NCI-H2227 (cell line): Measurements from ENCODE around the gene LRRC57.

ENCODE experiments used
- DNase-seq: peaks from one replicate; lab custom pipeline; 2025; ENCODE audit not compliant: unreplicated experiment; lab: John Stamatoyannopoulos, UW

The LRRC57 gene

DNA sequence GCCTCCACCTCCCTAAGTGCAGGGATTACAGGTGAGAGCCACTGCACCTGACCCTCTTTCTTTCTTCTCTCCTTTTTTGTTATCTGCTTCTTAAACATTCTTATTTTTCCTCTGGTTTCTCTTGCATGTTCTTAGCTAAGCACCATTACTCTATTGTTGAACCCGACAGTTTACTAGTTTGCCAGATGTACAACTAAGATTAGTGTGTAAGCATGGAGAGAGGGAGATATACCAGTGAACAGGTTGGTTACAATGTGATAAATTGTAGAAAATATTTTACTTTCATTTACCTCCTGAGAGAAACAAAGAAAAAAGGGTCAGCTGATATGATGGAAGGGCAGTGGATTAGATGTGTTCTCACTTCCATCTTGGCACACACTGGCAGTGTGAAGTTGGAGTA, 5.0 kb upstream of the LRRC57 start:
- no peak for DNase-seq

DNA sequence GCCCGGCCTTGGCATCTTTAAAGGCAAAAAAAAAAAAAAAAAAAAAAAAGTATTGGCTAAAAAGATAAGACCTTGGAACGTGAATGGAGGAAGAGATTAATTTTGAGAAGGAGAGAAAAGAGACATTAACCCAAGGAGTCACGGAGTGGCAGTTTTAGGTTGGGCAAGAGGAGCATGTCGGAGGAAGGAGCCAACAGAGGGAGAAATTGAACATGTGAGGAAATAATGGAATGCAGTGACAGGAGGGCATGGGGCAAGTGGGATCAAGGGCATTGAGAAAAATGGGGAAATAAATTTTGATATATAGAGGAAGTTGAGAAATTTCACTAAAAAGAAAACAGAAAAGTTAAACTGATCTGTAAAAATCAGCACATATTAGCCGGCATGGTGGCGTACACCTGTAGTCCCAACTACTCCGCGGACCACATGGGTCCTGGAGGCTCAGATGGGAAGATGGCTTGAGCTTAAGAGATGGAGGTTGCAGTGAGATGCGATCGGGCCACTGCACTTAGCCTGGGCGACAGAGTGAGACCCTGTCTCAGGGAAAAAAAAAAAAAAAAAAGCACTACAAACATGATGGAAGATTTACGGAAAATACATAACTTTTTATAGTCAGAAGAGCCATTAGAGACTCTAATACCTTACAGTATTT, 1.3 kb upstream of the LRRC57 start:
- DNase-seq = no peak

DNA sequence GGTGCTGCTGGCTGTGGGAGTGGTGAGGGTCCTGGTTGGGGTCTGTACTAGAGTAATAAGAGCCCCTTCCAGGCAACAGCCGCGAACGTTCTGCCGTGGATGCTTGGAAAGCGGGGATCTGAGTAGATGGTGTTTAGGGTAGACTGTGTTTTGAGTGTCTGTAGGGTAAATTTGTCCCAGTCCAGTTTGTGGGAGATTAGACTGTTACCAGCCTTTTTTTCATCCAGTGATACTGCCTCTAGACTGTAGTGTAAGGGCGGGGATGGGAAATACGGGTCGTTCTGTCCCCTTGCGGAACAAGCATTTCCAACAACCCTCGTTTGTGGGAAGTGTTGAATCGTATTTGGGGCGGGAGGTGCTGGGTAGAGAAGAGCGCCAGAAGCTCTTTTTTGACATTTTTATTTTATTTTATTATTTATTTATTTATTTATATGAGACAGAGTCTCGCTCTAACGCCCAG, 469 bp upstream of the LRRC57 start:
- peak; percentile 37 for DNase-seq

DNA sequence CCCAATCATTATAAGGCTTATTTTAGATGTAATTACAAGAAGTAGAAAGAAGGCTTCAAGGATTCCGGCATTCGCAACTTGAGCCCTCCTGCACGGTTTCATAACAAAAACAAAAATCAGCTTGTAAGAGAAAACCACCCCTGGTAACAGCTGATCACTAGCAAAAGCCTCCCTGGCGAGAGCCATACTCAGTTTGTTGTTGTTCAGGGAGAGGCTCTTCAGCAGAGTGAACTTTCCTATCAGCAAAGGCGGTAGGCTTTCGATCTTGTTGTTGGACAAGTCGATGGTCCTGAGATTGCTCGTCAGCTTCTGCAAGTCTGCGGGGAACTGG, 710 bp downstream of the LRRC57 start:
- DNase-seq = no peak

DNA sequence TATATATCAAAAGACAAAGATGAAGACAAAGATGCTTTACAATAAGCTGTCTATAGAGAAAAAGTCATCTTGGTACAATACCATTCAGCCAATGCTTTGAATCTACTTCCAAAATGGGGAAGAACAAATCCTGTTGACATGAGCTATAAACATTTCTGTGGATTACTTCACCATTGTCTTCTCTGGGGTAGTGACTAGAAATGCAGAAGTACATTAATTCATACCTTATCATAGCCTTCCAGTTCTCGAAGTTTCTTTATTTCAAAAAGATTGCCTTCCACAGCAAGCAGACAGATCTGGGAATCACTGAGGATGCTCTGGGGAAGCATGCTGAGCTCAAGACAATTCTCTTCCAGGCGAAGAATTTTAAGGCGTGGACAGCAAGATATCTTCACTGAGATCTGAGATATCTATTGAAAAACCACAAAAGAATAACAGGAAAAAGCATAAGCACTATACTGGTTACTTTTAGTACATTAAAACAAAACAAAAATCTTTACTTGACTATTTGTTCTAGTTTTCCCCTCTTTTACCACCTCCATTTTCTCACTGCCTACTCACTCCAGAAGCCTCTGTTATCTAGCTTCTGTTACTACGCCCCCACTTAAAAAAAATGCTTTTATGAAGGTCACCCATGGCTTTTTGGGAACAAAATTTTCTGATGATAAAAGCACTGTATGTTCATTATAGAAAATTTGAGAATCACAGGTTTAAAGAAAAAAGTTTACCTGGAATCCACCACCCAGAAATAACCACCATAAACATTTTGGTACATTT, 3.6 kb downstream of the LRRC57 start:
- DNase-seq = no peak

DNA sequence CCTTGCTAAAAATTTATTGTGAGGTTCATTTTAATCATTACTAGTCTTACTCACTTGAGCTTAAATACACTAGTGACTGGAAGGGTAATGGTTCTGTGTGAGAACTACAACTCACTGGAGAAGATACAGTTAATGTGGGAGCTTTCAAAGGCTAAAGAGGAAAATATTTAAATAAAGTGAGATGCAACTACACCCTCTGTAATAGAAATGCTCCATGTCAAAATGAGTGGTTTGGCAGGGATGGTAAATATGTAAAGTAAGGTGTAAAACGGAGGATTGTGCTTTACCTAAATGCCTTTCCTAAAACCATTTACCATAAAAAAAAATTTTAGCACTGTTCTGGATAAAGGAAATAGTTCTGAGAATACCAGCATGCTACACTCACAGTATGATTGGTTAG, 15.3 kb downstream of the LRRC57 start:
- DNase-seq = no peak

DNA sequence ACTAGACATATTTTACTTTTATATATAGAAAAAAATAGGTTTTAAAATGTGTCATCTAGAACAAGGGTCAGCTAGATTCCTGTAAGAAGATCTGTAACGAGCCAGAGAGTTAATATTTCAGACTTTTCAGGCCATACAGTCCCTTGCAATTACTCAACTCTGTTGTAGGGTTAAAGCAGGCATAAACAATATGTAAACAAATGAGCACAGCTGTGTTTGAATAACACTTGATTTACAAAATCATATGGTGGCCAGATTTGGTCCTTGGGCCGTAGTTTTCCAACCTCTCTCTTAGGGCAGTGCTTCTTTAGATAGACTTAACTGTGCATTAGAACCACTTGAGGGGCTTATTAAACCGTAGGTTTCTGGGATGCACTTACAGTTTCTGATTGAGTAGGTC, 19.6 kb downstream of the LRRC57 start:
- no peak for DNase-seq

DNA sequence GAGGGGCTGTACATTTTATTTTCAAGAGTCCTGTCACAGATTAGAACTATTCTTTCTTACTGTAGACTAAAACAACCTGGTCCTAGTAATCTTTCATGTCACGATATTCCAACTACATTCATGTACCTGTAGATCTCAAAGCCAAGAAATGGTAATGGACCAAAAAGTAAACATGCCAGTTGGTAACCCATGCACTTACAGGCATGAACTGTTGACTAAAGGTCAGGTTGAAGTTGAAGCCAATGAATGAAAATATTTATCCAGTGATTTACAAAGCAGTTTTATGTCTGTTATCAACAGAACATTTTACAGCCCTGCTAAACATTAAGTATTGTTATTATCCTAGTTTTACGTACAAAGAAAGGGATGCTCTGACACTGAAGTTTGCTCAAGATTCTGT, 25.3 kb downstream of the LRRC57 start:
- DNase-seq = no peak

DNA sequence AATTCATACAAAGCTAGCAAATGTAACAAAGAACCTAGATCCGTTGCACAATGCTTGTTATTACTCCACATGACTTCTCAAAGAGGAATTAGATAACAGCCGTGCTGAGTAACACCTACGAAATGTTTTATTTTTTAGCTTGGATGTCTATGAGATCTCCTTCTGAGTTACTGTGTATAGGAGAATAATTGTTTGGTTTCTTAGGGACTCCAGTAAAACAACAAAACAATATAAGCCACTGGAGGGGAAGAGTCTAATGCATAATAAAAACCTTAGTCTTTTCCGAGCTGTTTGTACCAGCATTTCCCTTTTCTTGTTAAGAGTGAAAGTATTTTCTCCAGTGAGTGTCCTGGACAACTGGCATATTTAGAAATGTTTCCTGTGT, 37.6 kb downstream of the LRRC57 start:
- DNase-seq = no peak

DNA sequence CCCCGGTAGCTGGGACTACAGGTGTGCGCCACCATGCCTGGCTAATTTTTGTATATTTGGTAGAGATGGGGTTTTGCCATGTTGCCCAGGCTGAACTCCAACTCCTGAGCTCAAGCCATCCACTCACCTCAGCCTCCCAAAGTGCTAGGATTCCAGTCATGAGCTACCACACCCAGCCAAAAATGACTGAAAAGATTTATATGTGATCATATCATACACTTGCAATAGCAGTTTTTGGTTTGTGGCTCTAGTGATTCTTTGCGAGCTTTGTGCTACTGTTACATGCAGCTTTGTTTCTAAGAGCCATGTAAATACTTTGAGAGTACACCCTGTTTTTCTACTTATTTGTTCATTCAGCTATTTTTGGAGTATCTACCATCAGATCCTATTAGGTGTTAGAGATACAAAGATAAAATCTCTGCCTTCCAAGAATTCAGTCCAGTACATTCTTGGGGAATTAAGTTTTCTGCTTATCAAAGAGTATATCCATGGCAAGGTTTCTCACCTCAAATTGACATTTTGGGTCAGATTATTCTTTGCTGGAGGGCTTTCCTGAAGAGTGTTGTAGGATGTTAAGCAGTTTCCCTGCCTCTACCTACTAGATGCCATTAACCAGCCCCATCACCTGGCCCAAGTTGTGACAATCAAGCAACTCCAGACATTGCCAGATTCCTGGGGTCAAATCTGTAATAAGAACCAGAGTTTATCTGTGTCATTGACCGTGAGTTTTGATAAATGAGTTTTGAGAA, 38.2 kb downstream of the LRRC57 start:
- DNase-seq = no peak

DNA sequence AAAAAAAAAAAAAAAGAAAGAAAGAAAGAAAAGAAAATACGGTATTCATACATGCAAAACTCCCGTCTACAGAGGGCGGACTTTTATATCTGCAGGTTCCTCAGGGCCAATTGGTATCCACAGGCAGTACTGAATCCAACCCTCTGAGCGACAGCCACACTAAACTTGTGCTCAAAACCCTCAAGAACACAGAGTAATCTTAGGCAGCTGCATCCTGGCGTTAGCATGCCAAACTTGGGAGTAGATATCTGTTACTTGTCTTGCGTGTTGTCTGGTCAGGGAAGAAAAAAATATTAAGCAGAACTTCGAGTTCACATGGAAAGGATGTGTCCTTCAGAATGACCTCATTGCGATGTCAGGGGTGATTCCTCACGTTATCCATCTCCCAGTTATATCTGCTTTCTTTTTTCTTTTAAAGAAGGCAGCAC, 40.3 kb downstream of the LRRC57 start:
- DNase-seq = no peak

DNA sequence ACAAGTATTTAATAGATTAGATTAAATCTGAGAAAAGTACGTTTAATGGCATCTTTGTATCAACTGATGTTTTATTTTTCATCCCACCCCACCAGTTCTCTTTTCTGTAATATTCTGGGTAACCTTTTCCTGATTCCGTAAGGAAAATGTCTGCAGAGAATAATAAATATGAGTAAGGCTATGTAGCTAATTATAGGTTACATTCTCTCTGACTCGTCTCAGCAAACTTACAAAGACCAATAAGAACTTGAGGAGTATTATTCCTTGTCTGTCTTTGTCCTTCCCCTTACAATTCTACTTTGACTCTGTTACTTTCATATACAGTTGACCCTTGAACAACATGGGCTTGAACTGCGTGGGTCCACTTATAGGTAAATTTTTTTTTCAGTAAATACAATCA, 41.1 kb downstream of the LRRC57 start:
- DNase-seq = no peak

DNA sequence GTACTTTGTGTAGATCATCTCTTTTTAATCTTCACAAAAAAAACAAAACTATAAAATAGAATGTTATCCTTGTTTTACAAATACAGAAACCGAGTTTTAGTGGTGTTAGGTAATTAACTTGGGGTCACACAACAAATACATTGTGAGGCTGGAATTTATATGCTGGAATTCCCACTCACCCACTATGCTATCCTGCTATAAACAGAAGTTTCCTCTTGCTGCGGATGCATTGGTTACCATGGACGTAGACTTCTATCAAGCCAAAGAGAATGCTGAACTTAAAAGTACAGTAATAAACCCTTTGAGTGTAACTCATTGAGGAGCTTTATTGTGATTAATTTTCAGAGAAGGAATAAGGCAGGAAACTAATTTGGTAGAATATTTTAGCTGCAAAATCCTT, 44.0 kb downstream of the LRRC57 start:
- DNase-seq = no peak

DNA sequence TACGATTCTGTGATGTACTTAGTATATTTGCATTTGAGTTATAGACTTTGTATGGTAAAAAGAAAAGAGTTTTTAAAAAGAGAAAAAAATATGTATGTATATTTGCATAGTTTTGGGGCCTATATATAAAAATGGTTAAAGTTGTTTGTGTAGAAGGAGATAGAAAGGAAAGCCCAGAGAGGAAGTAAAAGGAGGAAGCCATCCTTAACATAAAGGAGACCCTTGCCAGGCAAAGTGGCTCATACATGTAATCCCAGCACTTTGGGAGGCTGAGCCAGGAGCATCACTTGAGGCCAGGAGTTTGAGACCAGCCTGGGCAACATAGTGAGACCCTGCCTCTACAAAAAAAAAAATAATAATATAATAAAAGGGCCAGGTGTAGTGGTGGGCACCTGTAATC, 44.8 kb downstream of the LRRC57 start:
- no peak for DNase-seq

DNA sequence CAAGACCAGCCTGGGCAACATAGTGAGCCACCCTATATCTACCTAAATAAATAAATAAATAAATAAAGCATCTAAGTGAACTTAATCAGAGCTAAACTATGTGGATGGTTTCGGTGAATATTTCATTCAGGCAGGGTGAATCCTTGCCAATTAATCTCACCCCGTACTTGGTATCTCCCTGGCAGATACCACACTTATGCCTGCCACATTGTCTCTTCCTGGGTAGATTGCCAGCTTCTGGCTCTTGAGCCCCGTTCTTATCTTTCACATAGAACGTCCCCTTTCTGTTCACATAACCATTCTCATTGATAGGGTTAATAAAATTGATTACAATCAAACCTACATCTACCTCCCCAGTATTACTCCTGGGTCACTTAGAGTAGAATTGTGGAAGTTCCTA, 46.1 kb downstream of the LRRC57 start:
- no peak for DNase-seq

DNA sequence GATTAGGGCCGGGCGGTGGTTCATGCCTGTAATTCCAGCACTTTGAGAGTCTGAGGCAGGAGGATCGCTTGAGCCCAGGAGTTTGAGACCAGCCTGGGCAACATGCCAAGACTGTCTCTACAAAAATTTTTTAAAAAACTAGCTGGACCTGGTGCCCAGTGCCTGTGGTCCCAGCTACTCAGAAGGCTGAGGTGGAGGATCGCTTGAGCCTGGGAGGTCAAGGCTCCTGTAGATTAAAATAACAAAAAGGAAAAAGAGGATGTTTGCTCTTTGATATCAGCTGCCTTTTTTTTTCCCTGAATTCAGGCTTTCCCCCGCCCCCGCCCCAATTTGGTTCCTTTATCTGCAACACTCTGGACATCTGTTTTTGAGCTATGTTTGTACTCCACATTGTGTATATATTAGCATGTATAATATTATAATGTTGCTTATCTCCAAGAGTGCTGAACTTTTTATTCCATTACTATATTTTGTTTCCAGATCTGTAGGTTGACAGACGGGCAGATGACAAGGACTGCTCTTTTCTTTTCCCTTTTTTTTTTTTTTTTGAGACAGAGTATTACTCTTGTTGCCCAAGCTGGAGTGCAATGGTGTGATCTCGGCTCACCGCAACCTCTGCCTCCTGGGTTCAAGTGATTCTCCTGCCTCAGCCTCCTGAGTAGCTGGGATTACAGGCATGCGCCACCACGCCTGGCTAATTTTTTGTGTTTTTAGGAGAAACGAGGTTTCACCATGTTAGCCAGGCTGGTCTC, 48.6 kb downstream of the LRRC57 start:
- DNase-seq = no peak

DNA sequence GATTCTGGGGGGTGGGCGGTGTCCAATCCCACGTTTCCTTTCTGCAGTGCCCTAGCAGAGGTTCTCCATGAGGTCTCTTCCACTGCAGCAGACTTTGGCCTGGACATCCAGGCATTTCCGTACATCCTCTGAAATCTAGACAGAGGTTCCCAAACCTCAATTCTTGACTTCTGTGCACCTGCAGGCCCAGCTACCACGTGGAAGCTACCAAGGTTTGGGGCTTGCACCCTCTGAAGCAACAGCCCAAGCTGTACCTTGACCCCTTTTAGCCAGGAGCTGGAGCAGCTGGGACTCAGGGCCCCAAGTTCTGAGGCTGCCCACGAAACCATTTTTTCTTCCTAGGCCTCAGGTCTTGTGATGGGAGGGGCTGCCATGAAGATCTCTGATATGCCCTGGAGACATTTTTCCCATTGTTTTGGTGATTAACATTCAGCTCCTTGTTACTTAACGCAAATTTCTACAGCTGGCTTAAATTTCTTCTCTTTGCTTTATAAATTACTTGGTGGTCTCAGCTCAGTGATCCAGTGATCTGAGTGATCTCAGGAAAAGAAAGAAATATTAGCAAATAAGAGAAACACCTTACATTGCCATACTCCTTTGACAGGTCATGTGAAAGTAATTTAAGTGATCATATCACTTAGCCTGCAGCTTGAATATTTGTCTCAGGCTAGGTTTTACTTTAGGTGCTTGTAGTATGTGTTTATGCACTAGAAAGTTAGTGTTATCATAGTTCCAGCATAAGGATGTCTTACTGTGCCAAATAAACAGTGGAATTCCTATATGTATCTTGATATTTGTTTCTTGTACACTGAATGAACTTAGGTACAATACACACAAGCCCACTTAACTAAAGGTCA, 50.2 kb downstream of the LRRC57 start:
- no peak for DNase-seq

DNA sequence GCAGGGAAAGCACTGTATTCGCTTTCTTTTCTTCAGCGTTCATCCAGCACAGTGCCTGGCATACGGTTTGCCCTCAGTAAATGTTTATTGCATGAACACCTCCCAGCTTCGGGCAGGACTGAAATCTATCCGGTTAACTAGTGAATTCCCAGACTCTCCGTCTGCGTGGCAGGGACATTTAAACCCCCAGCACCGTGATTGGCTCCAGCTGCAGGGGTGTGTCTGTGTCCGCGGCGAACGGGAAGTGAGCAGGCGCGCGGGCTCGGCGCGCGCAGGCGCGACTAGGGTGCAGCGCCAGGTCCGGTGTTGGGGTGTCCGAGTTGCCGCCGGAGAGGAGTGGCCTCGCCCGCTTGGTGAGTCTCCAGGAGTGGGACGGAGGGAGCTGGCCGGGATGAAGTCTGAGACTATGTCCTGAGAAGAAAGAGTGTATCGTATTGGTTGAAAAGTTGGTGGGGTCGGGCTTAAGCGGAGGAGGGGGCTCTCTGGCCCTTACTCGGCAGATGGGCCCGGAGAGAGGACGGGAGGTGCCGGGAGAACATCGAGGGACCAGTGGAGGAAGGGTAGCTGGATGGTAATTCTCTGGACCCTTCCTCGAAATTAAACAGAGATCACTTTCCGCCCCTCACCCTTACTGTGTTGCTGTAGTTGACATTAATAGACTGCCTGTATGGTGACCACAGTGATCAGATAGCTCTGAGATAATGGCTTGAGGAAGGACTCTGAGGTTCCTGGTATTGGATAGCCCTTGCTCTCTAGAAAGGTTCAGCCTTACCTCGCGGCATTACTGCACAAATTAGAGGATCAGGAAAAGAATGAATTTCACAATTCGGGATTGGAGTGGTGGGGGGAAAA, 53.0 kb downstream of the LRRC57 start, which contains the start of gene SNAP23:
SNAP23 (plus strand) TSS at position 274 of the 852 bp plus-strand sequence. CDS start 16,213 bp downstream, outside the sequence.
- DNase-seq = peak; percentile 90

DNA sequence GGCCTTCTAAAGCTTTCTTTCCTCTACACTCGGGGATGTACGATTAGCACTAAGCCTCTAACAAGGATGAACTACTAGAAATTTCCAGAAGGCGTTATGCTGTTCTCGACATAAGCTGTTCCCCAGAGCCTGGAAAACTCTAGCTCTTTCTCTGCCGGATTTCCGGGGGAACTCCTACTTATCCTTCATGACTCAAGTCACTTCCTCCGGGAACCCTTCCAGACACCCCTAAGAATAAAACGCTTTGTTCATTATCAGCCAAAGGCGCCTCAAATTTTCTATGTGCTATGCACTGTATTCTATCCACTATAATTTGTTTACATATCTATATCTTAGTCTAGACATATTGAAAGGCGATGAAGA, 53.6 kb downstream of the LRRC57 start:
- peak; percentile 35 for DNase-seq

DNA sequence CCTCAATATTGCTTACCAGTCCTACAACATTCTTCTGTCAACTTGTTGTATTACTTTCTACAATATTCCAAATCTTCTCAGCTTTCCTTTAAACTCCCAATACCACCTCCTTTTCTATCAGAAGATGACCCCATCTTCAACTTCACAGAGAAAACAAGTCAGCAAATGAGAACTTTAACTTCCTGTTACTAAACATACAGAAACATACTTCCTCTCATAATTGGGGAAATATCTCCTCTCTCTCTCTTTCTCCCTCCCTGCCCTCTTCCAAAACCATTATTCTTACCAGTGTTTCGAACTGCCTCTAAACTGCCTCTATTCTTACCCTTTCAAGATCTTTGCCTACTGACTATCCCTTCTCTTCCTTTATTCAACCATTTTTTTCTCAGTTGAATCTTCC, 54.9 kb downstream of the LRRC57 start:
- no peak for DNase-seq
